A673 (cell line): ENCODE data around the gene ITPA. TPM values are rescaled to one million over a fixed set of nuclear protein-coding genes. Genes with fewer than 3 reads are reported as not detected.

Source experiments
- BruUV-seq: library from RNA; stranded (reverse); fragments of 400-500 nt; replicated peaks from 2 replicates; lab custom pipeline; 2021; lab: Mats Ljungman, UMichigan
- CTCF ChIA-PET: fragments of 300-600 bp; sonication (Branson Sonifier 250); formaldehyde crosslinking; loops from one replicate; lab custom pipeline; 2022; ENCODE audit warnings: antibody characterized with exemption; lab: Charles Lee
- POLR2A ChIA-PET: fragments of 300-600 bp; sonication (Branson Sonifier 250); formaldehyde crosslinking; loops from one replicate; lab custom pipeline; 2022; ENCODE audit warnings: antibody characterized with exemption; ENCODE audit not compliant: low non-redundant PET; lab: Charles Lee
- DNase-seq: peaks from one replicate; pipeline ENCODE4 v3.0.0-alpha.2; 2015; ENCODE audit warnings: low spot score
- H3K27ac ChIP-seq: fragments of 200-600 bp; sonication (generic); 2 replicates; pipeline ENCODE4 v1.5.1; 2016; ENCODE audit warnings: mixed run types, low read depth, mild to moderate bottlenecking, mixed read lengths, antibody characterized with exemption, low read length; ENCODE audit not compliant: poor library complexity, severe bottlenecking
- H3K27me3 ChIP-seq: fragments of 200-600 bp; sonication (generic); replicated peaks from 2 replicates; pipeline ENCODE4 v1.6.1; 2017; ENCODE audit warnings: mixed run types, low read depth, mild to moderate bottlenecking, mixed read lengths, antibody characterized with exemption, low read length; ENCODE audit not compliant: insufficient read depth, poor library complexity
- H3K36me3 ChIP-seq: fragments of 200-600 bp; sonication (generic); 2 replicates; pipeline ENCODE4 v1.6.1; 2016; ENCODE audit warnings: mixed run types, mild to moderate bottlenecking, mixed read lengths, antibody characterized with exemption, low read length; ENCODE audit not compliant: insufficient read depth, poor library complexity, severe bottlenecking
- H3K4me1 ChIP-seq: fragments of 200-600 bp; sonication (generic); 2 replicates; pipeline ENCODE4 v1.6.1; 2017; ENCODE audit warnings: mixed run types, mild to moderate bottlenecking, mixed read lengths, antibody characterized with exemption, low read length; ENCODE audit not compliant: insufficient read depth, poor library complexity, severe bottlenecking
- H3K4me3 ChIP-seq: fragments of 200-600 bp; sonication (generic); 2 replicates; pipeline ENCODE4 v1.5.1; 2016; ENCODE audit warnings: low read depth, mixed run types, mild to moderate bottlenecking, mixed read lengths, low read length; ENCODE audit not compliant: poor library complexity, severe bottlenecking
- H3K9me3 ChIP-seq: fragments of 200-600 bp; sonication (generic); 2 replicates; pipeline ENCODE4 v1.6.1; 2016; ENCODE audit warnings: mixed run types, low read depth, mild to moderate bottlenecking, mixed read lengths, antibody characterized with exemption, low read length; ENCODE audit not compliant: poor library complexity, severe bottlenecking
- CTCF ChIP-seq: fragments of 300-800, 200-600 bp; sonication (generic); conservative IDR thresholded peaks from 2 replicates; pipeline ENCODE4 v1.5.1; 2017; ENCODE audit warnings: low read depth, mild to moderate bottlenecking, antibody characterized with exemption, low read length, moderate library complexity, mixed read lengths
- EZH2 ChIP-seq: fragments of 200-600 bp; sonication (generic); IDR thresholded peaks from 2 replicates; pipeline ENCODE4 v1.6.1; 2017; ENCODE audit warnings: borderline replicate concordance, low read depth, mild to moderate bottlenecking, mixed read lengths, antibody characterized with exemption, low read length; ENCODE audit not compliant: poor library complexity, severe bottlenecking
- intact Hi-C: fragments of 100-400 bp; cut with micrococcal nuclease; formaldehyde crosslinking; loops from one replicate; pipeline ENCODE4 v1.10.0; 2022; ENCODE audit not compliant: unreplicated experiment
- total RNA-seq: library from RNA; stranded (reverse); gene quantifications from 2 replicates; pipeline ENCODE4 v1.2.3, GENCODE V29; 2021

ITPA gene
- total RNA-seq, 1 experiment from 2014 or later: 81.3 TPM

GRCh38 chr20:3195590-3196237 lies 13.6 kb upstream of the ITPA start:
- intact Hi-C loops: no loop called here
- Histone ChIP-seq H3K4me3 (no peak overlapping the region), H3K27ac (no peak overlapping the region), H3K4me1 (no peaks in the 10 kb centered on the region), H3K27me3 (no peaks in the 10 kb centered on the region), H3K36me3 (peaks cover 70% of the 10 kb centered on the region), H3K9me3 (no peaks in the 10 kb centered on the region)
- ChIA-PET POLR2A (no interaction called here), CTCF (no interaction called here)
- TF ChIP-seq EZH2 (no peak), CTCF (no peak)
- BruUV-seq: no TSS peak
- no peak for DNase-seq

- no peak overlapping the region for H3K27ac ChIP-seq
- ChIA-PET POLR2A (no interaction called here), CTCF (no interaction called here)
- H3K9me3 ChIP-seq: no peaks in the 10 kb centered on the region
- peaks cover 8% of the 10 kb centered on the region for H3K4me1 ChIP-seq
- peaks cover 51% of the 10 kb centered on the region for H3K36me3 ChIP-seq
- no peaks in the 10 kb centered on the region for H3K27me3 ChIP-seq
- TF ChIP-seq EZH2 (no peak), CTCF (no peak)
- DNase-seq: no peak
- intact Hi-C loops: no loop called here
- no peak overlapping the region for H3K4me3 ChIP-seq
- BruUV-seq: no TSS peak
These were observed 10.1 kb upstream of the ITPA start for GRCh38 chr20:3199206-3199605.

GRCh38 chr20:3199976-3200755 lies 9.1 kb upstream of the ITPA start:
- Histone ChIP-seq H3K9me3 (no peaks in the 10 kb centered on the region), H3K4me3 (no peak overlapping the region), H3K27ac (no peak overlapping the region), H3K4me1 (peaks cover 8% of the 10 kb centered on the region), H3K27me3 (no peaks in the 10 kb centered on the region), H3K36me3 (peaks cover 41% of the 10 kb centered on the region)
- no TSS peak for BruUV-seq
- intact Hi-C loops: no loop called here
- DNase-seq: no peak
- CTCF ChIA-PET: no interaction called here
- TF ChIP-seq CTCF (no peak), EZH2 (no peak)
- POLR2A ChIA-PET: no interaction called here
